Measurements from ENCODE around the gene TIGD7. TPM values are rescaled to one million over a fixed set of nuclear protein-coding genes. Genes with fewer than 3 reads are reported as not detected.

The TIGD7 gene
- total RNA-seq, 4 donors from 2014 or later = 1.2 to 14.9 (median 2.9) TPM

DNA sequence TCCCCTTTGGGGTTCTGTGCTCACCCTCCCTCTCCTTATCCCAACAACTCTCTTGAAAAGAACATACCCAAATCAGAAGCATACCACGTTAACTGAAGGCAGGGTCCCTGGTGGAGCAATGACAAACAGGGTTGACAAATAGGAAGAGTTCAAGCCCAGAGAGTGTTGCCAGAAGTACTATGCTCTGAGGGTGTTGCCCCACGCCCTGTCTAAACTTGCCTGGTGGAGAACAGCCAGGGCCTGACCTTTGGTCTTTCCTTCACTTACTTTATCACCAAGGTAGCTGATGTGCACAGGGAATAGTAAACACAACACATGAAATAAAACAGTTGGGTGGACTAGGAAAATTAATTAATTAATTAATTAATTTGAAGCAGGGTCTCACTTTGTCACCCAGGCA is 23.4 kb upstream of the TIGD7 start:
- Histone ChIP-seq H3K4me3 (no peak overlapping the region), H3K27me3 (no peaks in the 10 kb centered on the region), H3K27ac (peak overlapping the region in 1 of 4 donors; percentile 47), H3K4me1 (no peaks in the 10 kb centered on the region), H3K9me3 (peaks cover 0 to 3% (median under 1%) of the 10 kb centered on the region in 4 donors), H3K36me3 (no peaks in the 10 kb centered on the region)
- DNase-seq = peak in 2 of 3 donors; percentile 60 to 66
- TF ChIP-seq, protein P1, sequence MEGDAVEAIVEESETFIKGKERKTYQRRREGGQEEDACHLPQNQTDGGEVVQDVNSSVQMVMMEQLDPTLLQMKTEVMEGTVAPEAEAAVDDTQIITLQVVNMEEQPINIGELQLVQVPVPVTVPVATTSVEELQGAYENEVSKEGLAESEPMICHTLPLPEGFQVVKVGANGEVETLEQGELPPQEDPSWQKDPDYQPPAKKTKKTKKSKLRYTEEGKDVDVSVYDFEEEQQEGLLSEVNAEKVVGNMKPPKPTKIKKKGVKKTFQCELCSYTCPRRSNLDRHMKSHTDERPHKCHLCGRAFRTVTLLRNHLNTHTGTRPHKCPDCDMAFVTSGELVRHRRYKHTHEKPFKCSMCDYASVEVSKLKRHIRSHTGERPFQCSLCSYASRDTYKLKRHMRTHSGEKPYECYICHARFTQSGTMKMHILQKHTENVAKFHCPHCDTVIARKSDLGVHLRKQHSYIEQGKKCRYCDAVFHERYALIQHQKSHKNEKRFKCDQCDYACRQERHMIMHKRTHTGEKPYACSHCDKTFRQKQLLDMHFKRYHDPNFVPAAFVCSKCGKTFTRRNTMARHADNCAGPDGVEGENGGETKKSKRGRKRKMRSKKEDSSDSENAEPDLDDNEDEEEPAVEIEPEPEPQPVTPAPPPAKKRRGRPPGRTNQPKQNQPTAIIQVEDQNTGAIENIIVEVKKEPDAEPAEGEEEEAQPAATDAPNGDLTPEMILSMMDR (IDR thresholded peaks at IDR 0.05) = no peak
- no peak for TF ChIP-seq POLR2A (IDR thresholded peaks at IDR 0.05)

DNA sequence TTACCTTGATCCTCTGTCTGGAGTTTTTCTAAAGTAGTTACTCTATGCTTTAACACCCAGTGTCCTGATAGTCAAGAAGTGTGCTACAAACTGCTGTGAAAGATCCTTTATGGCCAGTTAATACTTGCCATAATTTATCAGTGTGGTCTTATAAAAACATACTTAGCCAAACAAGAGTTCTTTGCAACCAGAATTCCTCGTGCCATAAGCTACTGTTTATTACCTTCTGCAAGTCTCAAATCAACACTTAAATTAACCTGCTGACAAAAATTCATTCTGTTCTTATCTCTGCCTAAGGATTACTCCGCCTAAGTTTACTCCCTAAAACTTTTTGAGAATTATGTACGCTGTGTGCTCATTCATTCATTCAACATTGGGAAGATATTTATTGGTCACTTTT is 22.9 kb upstream of the TIGD7 start:
- TF ChIP-seq, protein P1 (IDR thresholded peaks at IDR 0.05) = no peak
- TF ChIP-seq POLR2A (IDR thresholded peaks at IDR 0.05) = no peak
- peak overlapping the region in 1 of 4 donors; percentile 47 for H3K27ac ChIP-seq

DNA sequence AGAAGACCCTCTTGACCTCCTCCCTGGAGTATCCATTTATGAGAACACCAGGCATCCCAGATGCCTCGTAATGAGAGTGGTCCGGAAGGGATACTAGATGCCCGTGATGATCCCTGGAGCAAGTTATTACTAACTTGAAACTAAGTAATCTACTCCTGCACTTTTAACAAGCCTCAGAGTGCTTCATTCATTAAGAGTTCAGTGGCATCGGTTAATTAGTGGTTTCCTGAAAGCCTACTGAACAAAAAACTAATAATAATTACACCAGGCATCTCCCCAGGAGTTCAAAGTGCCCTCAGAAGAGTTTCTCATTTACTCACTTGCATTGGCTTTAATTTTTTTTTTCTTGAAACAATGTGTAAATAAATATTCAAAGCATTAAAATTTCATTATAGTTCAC is 22.3 kb upstream of the TIGD7 start:
- no peak overlapping the region for H3K27ac ChIP-seq
- peaks cover 0 to 6% (median 2%) of the 10 kb centered on the region in 4 donors for H3K9me3 ChIP-seq

More for the DNA sequence above, 22.9 kb upstream of the TIGD7 start:
- H3K9me3 ChIP-seq = peaks cover 0 to 6% (median 2%) of the 10 kb centered on the region in 4 donors
- no peak overlapping the region for H3K4me3 ChIP-seq
- no peaks in the 10 kb centered on the region for H3K27me3 ChIP-seq
- no peaks in the 10 kb centered on the region for H3K36me3 ChIP-seq
- no peaks in the 10 kb centered on the region for H3K4me1 ChIP-seq
- no peak for DNase-seq

DNA sequence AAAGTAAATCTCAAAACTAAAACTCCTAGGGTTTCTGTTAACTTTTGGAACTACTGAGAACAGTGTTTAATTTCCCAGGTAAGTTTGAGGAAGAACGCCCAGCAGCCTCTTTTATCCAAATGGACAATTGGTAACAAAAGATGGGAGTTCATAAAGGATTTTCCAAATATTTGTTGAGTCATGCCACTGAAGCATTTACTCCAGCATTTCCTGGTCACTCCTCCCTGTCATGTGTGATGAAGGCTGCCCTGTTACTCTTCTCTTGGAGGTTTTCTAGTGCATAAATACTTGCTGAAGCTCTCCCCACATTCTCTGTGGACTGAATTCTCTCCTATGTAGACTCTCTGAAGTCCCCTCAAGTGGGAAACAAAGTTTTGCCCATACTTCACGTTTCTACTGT is 16.6 kb upstream of the TIGD7 start:
- Histone ChIP-seq H3K36me3 (peaks cover 0 to 19% (median 4%) of the 10 kb centered on the region in 3 donors), H3K27ac (no peak overlapping the region), H3K4me3 (no peak overlapping the region), H3K27me3 (no peaks in the 10 kb centered on the region), H3K9me3 (peaks cover 0 to 58% (median 31%) of the 10 kb centered on the region in 4 donors), H3K4me1 (no peaks in the 10 kb centered on the region)
- TF ChIP-seq POLR2A (IDR thresholded peaks at IDR 0.05) = no peak
- TF ChIP-seq, protein P1 (IDR thresholded peaks at IDR 0.05) = no peak
- no peak for DNase-seq

More for the DNA sequence above, 22.3 kb upstream of the TIGD7 start:
- H3K36me3 ChIP-seq = no peaks in the 10 kb centered on the region
- no peak overlapping the region for H3K4me3 ChIP-seq
- no peaks in the 10 kb centered on the region for H3K4me1 ChIP-seq
- TF ChIP-seq, protein P1 (IDR thresholded peaks at IDR 0.05) = no peak
- TF ChIP-seq POLR2A (IDR thresholded peaks at IDR 0.05) = no peak
- H3K27me3 ChIP-seq = no peaks in the 10 kb centered on the region
- DNase-seq = no peak

DNA sequence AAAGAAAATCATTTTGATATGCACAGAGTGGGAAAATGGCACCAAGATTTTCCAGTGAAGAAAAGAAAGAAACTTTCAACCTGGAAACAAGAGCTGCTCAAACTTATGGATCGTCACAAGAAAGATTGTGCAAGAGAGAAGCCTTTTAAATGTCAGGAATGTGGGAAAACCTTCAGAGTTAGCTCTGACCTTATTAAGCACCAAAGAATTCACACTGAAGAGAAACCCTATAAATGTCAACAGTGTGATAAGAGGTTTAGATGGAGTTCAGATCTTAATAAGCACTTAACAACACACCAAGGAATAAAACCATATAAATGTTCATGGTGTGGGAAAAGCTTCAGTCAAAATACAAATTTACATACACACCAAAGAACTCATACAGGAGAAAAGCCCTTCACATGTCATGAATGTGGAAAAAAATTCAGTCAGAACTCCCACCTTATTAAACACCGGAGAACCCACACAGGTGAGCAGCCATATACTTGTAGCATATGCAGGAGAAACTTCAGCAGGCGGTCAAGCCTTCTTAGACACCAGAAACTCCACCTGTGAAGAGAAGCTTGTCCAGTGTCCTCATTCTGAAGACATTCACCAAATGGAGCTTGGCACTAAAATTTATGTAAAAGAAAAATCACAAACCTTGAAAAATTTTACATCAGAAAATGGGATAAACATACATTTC is 12.2 kb upstream of the TIGD7 start:
- H3K36me3 ChIP-seq = peaks cover 0 to 48% (median 4%) of the 10 kb centered on the region in 3 donors
- no peak overlapping the region for H3K27ac ChIP-seq
- no peaks in the 10 kb centered on the region for H3K4me1 ChIP-seq
- DNase-seq = no peak
- H3K27me3 ChIP-seq = no peaks in the 10 kb centered on the region
- no peak for TF ChIP-seq POLR2A (IDR thresholded peaks at IDR 0.05)
- TF ChIP-seq, protein P1 (IDR thresholded peaks at IDR 0.05) = no peak
- H3K4me3 ChIP-seq = no peak overlapping the region
- H3K9me3 ChIP-seq = peaks cover 0 to 96% (median 41%) of the 10 kb centered on the region in 4 donors
